Natural killer cell (primary cell): ENCODE data around the gene LNX2. TPM values are rescaled to one million over a fixed set of nuclear protein-coding genes. Genes with fewer than 3 reads are reported as not detected.

ENCODE experiments used
- ATAC-seq, 3 donors: fragments of 150-1000 bp in 2 of 3; fragments of 200-7000 bp in 1 of 3; cut with Tn5 transposase; 1 replicate in 1 of 3; 2 replicates in 2 of 3; pipeline ENCODE4 v1.10.0; 2021; ENCODE audit warnings: mild to moderate bottlenecking in 2 of 3, moderate library complexity in 2 of 3
- DNase-seq, 2 donors: peaks; one replicate each; pipeline versions ENCODE4 v3.0.0 to v3.0.0-alpha.2; 2013 to 2021; ENCODE audit warnings: mixed read lengths in 1 of 2
- H3K27ac ChIP-seq: one replicate; pipeline ENCODE4 v1.5.1; 2013; ENCODE audit warnings: mild to moderate bottlenecking, low read length
- H3K27me3 ChIP-seq: one replicate; pipeline ENCODE4 v1.6.1; 2013; ENCODE audit warnings: low read length; ENCODE audit not compliant: control insufficient read depth, insufficient read depth
- H3K36me3 ChIP-seq: one replicate; pipeline ENCODE4 v1.6.1; 2013; ENCODE audit warnings: low read length; ENCODE audit not compliant: control insufficient read depth, insufficient read depth
- H3K4me1 ChIP-seq: one replicate; pipeline ENCODE4 v1.6.1; 2013; ENCODE audit warnings: low read length; ENCODE audit not compliant: control insufficient read depth, insufficient read depth
- H3K4me3 ChIP-seq: one replicate; pipeline ENCODE4 v1.5.1; 2013; ENCODE audit warnings: low read length
- H3K9me3 ChIP-seq: one replicate; pipeline ENCODE4 v1.6.1; 2013; ENCODE audit warnings: low read length; ENCODE audit not compliant: control insufficient read depth, insufficient read depth
- H3K27ac Mint-ChIP-seq, 2 donors: one replicate each; pipeline ENCODE4 v1.8.0; 2022; ENCODE audit warnings: mild to moderate bottlenecking in 2 of 2, mixed read lengths in 2 of 2, moderate library complexity in 1 of 2
- H3K27me3 Mint-ChIP-seq, 2 donors: one replicate each; pipeline ENCODE4 v1.8.0; 2022; ENCODE audit warnings: low read depth in 2 of 2, mixed read lengths in 2 of 2
- H3K36me3 Mint-ChIP-seq: one replicate; pipeline ENCODE4 v1.8.0; 2022; ENCODE audit warnings: mixed read lengths
- H3K4me1 Mint-ChIP-seq, 2 donors: one replicate each; pipeline ENCODE4 v1.8.0; 2022; ENCODE audit warnings: mixed read lengths in 2 of 2
- H3K4me3 Mint-ChIP-seq: one replicate; pipeline ENCODE4 v1.8.0; 2022; ENCODE audit warnings: mild to moderate bottlenecking, moderate library complexity, mixed read lengths
- H3K9me3 Mint-ChIP-seq, 2 donors: one replicate each; pipeline ENCODE4 v1.8.0; 2022; ENCODE audit warnings: mixed read lengths in 2 of 2
- CTCF ChIP-seq: fragments of 200-600 bp; IDR thresholded peaks from one replicate; pipeline ENCODE4 v1.8.0; 2022; ENCODE audit warnings: antibody characterized with exemption
- WGBS: methylation state at CpG from one replicate; pipeline ENCODE4 v1.1.7; 2013; ENCODE audit warnings: missing lambda C conversion rate; ENCODE audit not compliant: insufficient coverage; 5-methylcytosine and 5-hydroxymethylcytosine counted together
- intact Hi-C: fragments of 100-400 bp; cut with micrococcal nuclease; formaldehyde crosslinking; loops from one replicate; pipeline ENCODE4 v1.14.2; 2022
- total RNA-seq, 4 donors: library from RNA; stranded (reverse); fragments of 120-200 nt in 1 of 4; gene quantifications; one replicate each; pipeline versions ENCODE4 v1.2.3 to v1.2.4, GENCODE V29; 2013 to 2022

The LNX2 gene
- total RNA-seq, 3 donors from 2014 or later (not counting 1 experiment from before 2014, with no cell fraction given), result 4.5 to 6.6 (median 5.0) TPM

- DNase-seq, result no peak
- no peak overlapping the region for H3K4me3 Mint-ChIP-seq
- H3K9me3 Mint-ChIP-seq, result no peaks in the 10 kb centered on the region
- intact Hi-C loops, result no loop called here
- no peak overlapping the region for H3K27ac ChIP-seq
- H3K27me3 ChIP-seq, result no peaks in the 10 kb centered on the region
- H3K9me3 ChIP-seq, result no peaks in the 10 kb centered on the region
- H3K27me3 Mint-ChIP-seq, result peaks cover 9 to 28% of the 10 kb centered on the region in 2 donors
- peaks cover 6% of the 10 kb centered on the region for H3K4me1 ChIP-seq
- no peaks in the 10 kb centered on the region for H3K36me3 ChIP-seq
- H3K4me1 Mint-ChIP-seq, result peaks cover 0 to 6% of the 10 kb centered on the region in 2 donors
- no peak for ATAC-seq
- H3K4me3 ChIP-seq, result no peak overlapping the region
- no peak for TF ChIP-seq CTCF
- 34% methylated on average over 4 of the region's 4 CpGs for WGBS
- H3K36me3 Mint-ChIP-seq, result no peaks in the 10 kb centered on the region
- no peak overlapping the region for H3K27ac Mint-ChIP-seq
Observed at GRCh38 chr13:27522847-27523246, 97.5 kb downstream of the LNX2 start.

GRCh38 chr13:27516103-27516502 lies 104.2 kb downstream of the LNX2 start:
- Histone ChIP-seq H3K27me3 (peaks cover 2% of the 10 kb centered on the region), H3K36me3 (no peaks in the 10 kb centered on the region), H3K4me1 (no peaks in the 10 kb centered on the region), H3K9me3 (no peaks in the 10 kb centered on the region), H3K4me3 (no peak overlapping the region), H3K27ac (no peak overlapping the region)
- TF ChIP-seq CTCF, result no peak
- Mint-ChIP-seq H3K4me3 (no peak overlapping the region), H3K27me3 (peaks cover 15 to 52% of the 10 kb centered on the region in 2 donors), H3K36me3 (no peaks in the 10 kb centered on the region), H3K4me1 (no peaks in the 10 kb centered on the region), H3K27ac (no peak overlapping the region), H3K9me3 (no peaks in the 10 kb centered on the region)
- no peak for DNase-seq
- intact Hi-C loops, result no loop called here
- no peak for ATAC-seq
- 100% methylated on average over 1 of the region's 1 CpG for WGBS

- Histone ChIP-seq H3K4me3 (no peak overlapping the region), H3K27ac (no peak overlapping the region), H3K36me3 (no peaks in the 10 kb centered on the region), H3K27me3 (no peaks in the 10 kb centered on the region), H3K4me1 (no peaks in the 10 kb centered on the region), H3K9me3 (no peaks in the 10 kb centered on the region)
- peaks cover 5 to 10% of the 10 kb centered on the region in 2 donors for H3K27me3 Mint-ChIP-seq
- intact Hi-C loops, result no loop called here
- H3K4me1 Mint-ChIP-seq, result no peaks in the 10 kb centered on the region
- no peak for ATAC-seq
- no peak for DNase-seq
- no peak overlapping the region for H3K4me3 Mint-ChIP-seq
- no peaks in the 10 kb centered on the region for H3K9me3 Mint-ChIP-seq
- TF ChIP-seq CTCF, result no peak
- no peak overlapping the region for H3K27ac Mint-ChIP-seq
- no peaks in the 10 kb centered on the region for H3K36me3 Mint-ChIP-seq
- 86% methylated on average over 5 of the region's 5 CpGs for WGBS
Observed at GRCh38 chr13:27510082-27510481, 110.2 kb downstream of the LNX2 start.

- H3K36me3 ChIP-seq, result no peaks in the 10 kb centered on the region
- no peaks in the 10 kb centered on the region for H3K9me3 Mint-ChIP-seq
- H3K4me1 ChIP-seq, result no peaks in the 10 kb centered on the region
- WGBS, result 95% methylated on average over 9 of the region's 9 CpGs
- no peak for TF ChIP-seq CTCF
- peaks cover 5 to 10% of the 10 kb centered on the region in 2 donors for H3K27me3 Mint-ChIP-seq
- H3K27ac Mint-ChIP-seq, result no peak overlapping the region
- no peaks in the 10 kb centered on the region for H3K4me1 Mint-ChIP-seq
- H3K36me3 Mint-ChIP-seq, result no peaks in the 10 kb centered on the region
- H3K9me3 ChIP-seq, result no peaks in the 10 kb centered on the region
- intact Hi-C loops, result no loop called here
- H3K4me3 ChIP-seq, result no peak overlapping the region
- ATAC-seq (peak in 1 of 3 donors; percentile 14), DNase-seq (no peak)
- no peaks in the 10 kb centered on the region for H3K27me3 ChIP-seq
- H3K4me3 Mint-ChIP-seq, result no peak overlapping the region
- H3K27ac ChIP-seq, result no peak overlapping the region
Observed at GRCh38 chr13:27508802-27509201, 111.5 kb downstream of the LNX2 start.
